ENCODE measurements around the gene CFAP70. TPM values are rescaled to one million over a fixed set of nuclear protein-coding genes. Genes with fewer than 3 reads are reported as not detected.
"Not testable (repeated sequence)": the region's sequence is repeated elsewhere in the genome, so short reads cannot be mapped to it uniquely, and the experiment has no call there.

CFAP70 gene
- total RNA-seq, 1 donor from 2014 or later, result 5.7 TPM

DNA sequence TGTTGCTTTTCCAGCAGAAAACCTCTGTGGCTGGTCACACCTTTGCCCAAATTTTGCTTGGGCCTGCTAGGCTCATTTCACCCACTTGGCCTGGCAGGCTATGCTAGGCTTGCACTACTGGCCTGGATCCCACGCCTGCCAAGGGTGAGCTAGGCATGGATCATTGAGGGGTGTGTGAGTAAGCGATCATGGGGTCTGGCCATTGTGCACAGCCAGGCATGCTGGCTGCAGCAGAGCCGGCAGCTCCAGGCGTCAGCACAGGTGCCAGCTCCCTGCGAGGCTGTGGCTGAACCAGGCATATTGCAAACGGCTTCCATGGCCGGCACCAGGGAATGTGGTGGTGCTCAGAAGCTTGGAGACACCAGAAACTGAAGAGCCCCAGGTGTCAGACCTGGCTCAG, 19.2 kb downstream of the CFAP70 start:
- H3K4me1 Mint-ChIP-seq, result no peaks in the 10 kb centered on the region
- no peaks in the 10 kb centered on the region for H3K9me3 Mint-ChIP-seq

DNA sequence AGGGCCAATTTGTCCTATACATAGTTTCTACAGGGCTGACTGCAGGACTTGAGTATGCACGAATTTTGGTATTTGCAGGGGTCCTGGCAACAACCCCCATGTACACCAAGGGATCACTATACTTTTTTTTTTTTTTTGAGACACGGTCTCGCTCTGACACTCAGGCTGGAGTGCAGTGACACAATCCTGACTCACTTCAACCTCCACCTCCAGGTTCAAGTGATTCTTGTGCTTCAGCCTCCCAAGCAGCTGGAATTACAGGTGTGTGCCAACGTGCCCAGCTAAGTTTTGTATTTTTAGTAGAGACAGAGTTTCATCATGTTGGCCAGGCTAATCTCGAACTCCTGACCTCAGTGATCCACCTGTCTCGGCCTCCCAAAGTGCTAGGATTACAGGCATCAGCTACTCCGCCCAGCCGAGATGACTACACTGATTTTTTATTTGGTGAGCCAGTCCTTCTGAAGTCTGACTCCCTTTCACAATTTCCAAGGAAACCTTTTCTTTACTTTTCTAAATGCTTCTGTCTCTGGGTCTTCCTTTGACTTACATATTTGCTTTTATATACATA, 19.8 kb downstream of the CFAP70 start:
- Mint-ChIP-seq H3K4me3 (no peak overlapping the region), H3K36me3 (no peaks in the 10 kb centered on the region), H3K9me3 (peaks cover 3% of the 10 kb centered on the region), H3K27me3 (ENCODE audit: low read depth) (no peaks in the 10 kb centered on the region), H3K4me1 (no peaks in the 10 kb centered on the region), H3K27ac (no peak overlapping the region)
- TF ChIP-seq, protein P1, sequence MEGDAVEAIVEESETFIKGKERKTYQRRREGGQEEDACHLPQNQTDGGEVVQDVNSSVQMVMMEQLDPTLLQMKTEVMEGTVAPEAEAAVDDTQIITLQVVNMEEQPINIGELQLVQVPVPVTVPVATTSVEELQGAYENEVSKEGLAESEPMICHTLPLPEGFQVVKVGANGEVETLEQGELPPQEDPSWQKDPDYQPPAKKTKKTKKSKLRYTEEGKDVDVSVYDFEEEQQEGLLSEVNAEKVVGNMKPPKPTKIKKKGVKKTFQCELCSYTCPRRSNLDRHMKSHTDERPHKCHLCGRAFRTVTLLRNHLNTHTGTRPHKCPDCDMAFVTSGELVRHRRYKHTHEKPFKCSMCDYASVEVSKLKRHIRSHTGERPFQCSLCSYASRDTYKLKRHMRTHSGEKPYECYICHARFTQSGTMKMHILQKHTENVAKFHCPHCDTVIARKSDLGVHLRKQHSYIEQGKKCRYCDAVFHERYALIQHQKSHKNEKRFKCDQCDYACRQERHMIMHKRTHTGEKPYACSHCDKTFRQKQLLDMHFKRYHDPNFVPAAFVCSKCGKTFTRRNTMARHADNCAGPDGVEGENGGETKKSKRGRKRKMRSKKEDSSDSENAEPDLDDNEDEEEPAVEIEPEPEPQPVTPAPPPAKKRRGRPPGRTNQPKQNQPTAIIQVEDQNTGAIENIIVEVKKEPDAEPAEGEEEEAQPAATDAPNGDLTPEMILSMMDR (IDR thresholded peaks at IDR 0.05; ENCODE audit: unreplicated experiment), result no peak
- no peak for DNase-seq (ENCODE audit: low spot score in 2 of 2, unreplicated experiment in 2 of 2)

More for the DNA sequence above, 19.2 kb downstream of the CFAP70 start:
- TF ChIP-seq, protein P1 (IDR thresholded peaks at IDR 0.05; ENCODE audit: unreplicated experiment), result no peak
- Mint-ChIP-seq H3K27ac (no peak overlapping the region), H3K36me3 (no peaks in the 10 kb centered on the region), H3K4me3 (no peak overlapping the region), H3K27me3 (ENCODE audit: low read depth) (no peaks in the 10 kb centered on the region)
- DNase-seq (ENCODE audit: low spot score in 2 of 2, unreplicated experiment in 2 of 2), result no peak

DNA sequence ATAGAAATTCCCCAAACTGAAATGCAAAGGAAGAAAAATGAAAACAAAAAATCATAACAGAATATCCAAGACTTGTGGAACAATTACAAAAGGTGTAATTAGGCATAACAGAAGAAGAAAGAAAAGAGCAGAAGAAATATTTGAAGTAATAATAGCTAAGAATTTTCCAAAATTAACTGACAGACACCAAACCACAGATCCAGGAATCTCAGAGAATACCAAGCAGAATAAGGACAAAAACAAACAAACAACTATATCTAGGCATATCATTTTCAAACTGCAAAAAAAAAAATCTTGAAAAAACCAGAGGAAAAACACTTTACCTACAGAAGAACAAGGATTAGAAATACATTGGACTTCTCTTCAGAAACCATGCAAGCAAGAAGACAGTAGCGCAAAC, 25.5 kb downstream of the CFAP70 start:
- H3K27me3 Mint-ChIP-seq (ENCODE audit: low read depth), result peaks cover 16% of the 10 kb centered on the region
- DNase-seq (ENCODE audit: low spot score in 2 of 2, unreplicated experiment in 2 of 2), result no peak
- H3K4me3 Mint-ChIP-seq, result no peak overlapping the region
- TF ChIP-seq, protein P1 (IDR thresholded peaks at IDR 0.05; ENCODE audit: unreplicated experiment), result no peak
- peaks cover 7% of the 10 kb centered on the region for H3K4me1 Mint-ChIP-seq
- no peak overlapping the region for H3K27ac Mint-ChIP-seq
- H3K9me3 Mint-ChIP-seq, result peaks cover 11% of the 10 kb centered on the region
- H3K36me3 Mint-ChIP-seq, result peaks cover 2% of the 10 kb centered on the region

DNA sequence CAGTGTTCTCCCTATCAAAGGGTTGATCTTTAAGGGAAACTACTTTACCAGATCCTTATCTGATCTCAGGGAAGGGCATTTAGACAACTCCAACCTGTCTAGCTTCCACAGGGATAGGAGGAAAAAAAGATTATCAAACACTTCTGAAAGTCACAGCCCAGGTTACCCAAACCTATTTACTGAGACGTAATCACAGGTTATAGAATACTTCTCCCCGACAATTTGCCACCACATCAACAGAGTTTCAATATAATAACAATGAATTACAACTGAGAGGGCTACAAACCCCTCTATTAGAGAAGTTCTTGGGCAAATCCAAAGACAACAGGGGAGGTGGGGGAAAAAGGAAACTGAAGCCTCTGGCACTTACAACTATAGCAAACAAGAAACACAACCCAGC, 26.3 kb downstream of the CFAP70 start:
- Mint-ChIP-seq H3K36me3 (peaks cover 2% of the 10 kb centered on the region), H3K4me1 (peaks cover 7% of the 10 kb centered on the region), H3K27me3 (ENCODE audit: low read depth) (peaks cover 16% of the 10 kb centered on the region), H3K9me3 (peaks cover 11% of the 10 kb centered on the region), H3K4me3 (no peak overlapping the region), H3K27ac (no peak overlapping the region)
- no peak for DNase-seq (ENCODE audit: low spot score in 2 of 2, unreplicated experiment in 2 of 2)
- TF ChIP-seq, protein P1 (IDR thresholded peaks at IDR 0.05; ENCODE audit: unreplicated experiment), result no peak

DNA sequence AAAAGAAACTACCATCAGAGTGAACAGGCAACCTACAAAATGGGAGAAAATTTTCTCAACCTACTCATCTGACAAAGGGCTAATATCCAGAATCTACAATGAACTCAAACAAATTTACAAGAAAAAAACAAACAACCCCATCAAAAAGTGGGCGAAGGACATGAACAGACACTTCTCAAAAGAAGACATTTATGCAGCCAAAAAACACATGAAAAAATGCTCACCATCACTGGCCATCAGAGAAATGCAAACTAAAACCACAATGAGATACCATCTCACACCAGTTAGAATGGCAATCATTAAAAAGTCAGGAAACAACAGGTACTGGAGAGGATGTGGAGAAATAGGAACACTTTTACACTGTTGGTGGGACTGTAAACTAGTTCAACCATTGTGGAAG, 30.1 kb downstream of the CFAP70 start:
- peaks cover 13% of the 10 kb centered on the region for H3K9me3 Mint-ChIP-seq
- H3K4me3 Mint-ChIP-seq; H3K4me1 Mint-ChIP-seq; H3K27ac Mint-ChIP-seq; DNase-seq (ENCODE audit: low spot score in 2 of 2, unreplicated experiment in 2 of 2); H3K36me3 Mint-ChIP-seq: not testable (repeated sequence)
- peaks cover 14% of the 10 kb centered on the region for H3K27me3 Mint-ChIP-seq (ENCODE audit: low read depth)

DNA sequence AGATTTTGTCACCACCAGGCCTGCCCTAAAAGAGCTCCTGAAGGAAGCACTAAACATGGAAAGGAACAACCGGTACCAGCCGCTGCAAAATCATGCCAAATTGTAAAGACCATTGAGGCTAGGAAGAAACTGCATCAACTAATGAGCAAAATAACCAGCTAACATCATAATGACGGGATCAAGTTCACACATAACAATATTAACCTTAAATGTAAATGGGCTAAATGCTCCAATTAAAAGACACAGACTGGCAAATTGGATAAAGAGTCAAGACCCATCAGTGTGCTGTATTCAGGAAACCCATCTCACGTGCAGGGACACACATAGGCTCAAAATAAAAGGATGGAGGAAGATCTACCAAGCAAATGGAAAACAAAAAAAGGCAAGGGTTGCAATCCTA, 33.4 kb downstream of the CFAP70 start:
- H3K36me3 Mint-ChIP-seq; H3K4me1 Mint-ChIP-seq; H3K27ac Mint-ChIP-seq; H3K4me3 Mint-ChIP-seq; H3K27me3 Mint-ChIP-seq (ENCODE audit: low read depth); DNase-seq (ENCODE audit: low spot score in 2 of 2, unreplicated experiment in 2 of 2): not testable (repeated sequence)
- peaks cover 14% of the 10 kb centered on the region for H3K9me3 Mint-ChIP-seq

DNA sequence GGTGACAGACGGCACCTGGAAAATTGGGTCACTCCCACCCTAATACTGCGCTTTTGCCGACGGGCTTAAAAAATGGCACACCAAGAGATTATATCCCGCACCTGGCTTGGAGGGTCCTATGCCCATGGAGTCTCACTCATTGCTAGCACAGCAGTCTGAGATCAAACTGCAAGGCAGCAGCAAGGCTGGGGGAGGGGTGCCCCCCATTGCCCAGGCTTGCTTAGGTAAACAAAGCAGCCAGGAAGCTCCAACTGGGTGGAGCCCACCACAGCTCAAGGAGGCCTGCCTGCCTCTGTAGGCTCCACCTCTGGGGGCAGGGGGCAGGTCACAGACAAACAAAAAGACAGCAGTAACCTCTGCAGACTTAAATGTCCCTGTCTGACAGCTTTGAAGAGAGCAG, 35.1 kb downstream of the CFAP70 start:
- H3K4me3 Mint-ChIP-seq; H3K27me3 Mint-ChIP-seq (ENCODE audit: low read depth); H3K27ac Mint-ChIP-seq; DNase-seq (ENCODE audit: low spot score in 2 of 2, unreplicated experiment in 2 of 2); H3K4me1 Mint-ChIP-seq: not testable (repeated sequence)
- peaks cover 25% of the 10 kb centered on the region for H3K9me3 Mint-ChIP-seq
- H3K36me3 Mint-ChIP-seq, result peaks cover 10% of the 10 kb centered on the region

Data from mesothelial cell of epicardium (in vitro differentiated cells).